ENCODE data around the gene ELFN2. TPM values are rescaled to one million over a fixed set of nuclear protein-coding genes. Genes with fewer than 3 reads are reported as not detected.

Gene ELFN2
- total RNA-seq, 1 donor, result under 0.01 TPM

DNA sequence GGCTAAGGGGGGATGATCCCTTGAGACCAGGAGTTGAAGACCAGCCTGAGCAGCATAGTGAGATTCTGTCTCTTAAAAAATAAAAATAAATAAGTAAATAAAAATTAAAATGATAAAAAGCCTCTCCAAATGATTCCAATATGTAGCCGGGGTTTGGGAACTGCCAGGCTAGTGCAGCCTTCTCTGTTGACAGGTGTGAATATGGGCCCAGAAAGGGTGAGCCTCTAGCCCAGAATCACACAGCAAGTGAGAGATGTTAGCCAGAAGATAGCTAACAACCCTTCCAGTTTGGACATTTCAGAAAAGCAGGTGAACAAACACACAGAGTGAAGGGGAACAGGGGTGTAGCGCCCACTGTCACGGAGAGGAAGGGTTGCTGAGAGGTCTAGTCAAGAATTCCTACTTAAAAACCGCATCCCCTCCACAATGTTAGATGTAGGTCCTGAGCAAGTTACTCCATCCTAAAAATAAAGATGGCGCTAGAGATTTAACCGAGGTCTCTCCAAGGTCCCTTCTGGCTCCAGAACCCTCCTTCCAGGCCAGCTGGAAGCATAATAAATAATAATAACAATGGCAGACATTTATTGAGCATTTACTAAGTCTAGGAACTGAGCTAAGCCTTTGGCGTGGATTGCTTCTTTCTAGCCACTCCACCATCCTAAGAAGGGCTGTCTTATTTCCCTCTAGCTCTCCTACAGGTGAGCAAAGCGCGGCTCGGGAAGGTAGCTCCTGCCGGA, 93.4 kb downstream of the ELFN2 start:
- Histone ChIP-seq H4K20me1 (ENCODE audit: insufficient read depth, low read length) (peaks cover 3% of the 10 kb centered on the region), H3K4me1 (ENCODE audit: insufficient read depth, low read length) (peaks cover 30% of the 10 kb centered on the region), H3K27ac (ENCODE audit: low read depth, low read length) (no peak overlapping the region), H3K27me3 (ENCODE audit: insufficient read depth, low read length) (peaks cover 44% of the 10 kb centered on the region), H3K79me2 (ENCODE audit: insufficient read depth, low read length) (no peaks in the 10 kb centered on the region), H3K4me2 (ENCODE audit: insufficient read depth, low read length) (no peak overlapping the region), H2AFZ (ENCODE audit: low read length) (no peak overlapping the region), H3K4me3 (ENCODE audit: insufficient read depth, low read length) (no peak overlapping the region), H3K36me3 (ENCODE audit: insufficient read depth, low read length) (no peaks in the 10 kb centered on the region), H3K9me3 (ENCODE audit: low read depth, low read length) (no peaks in the 10 kb centered on the region)
- DNase-seq (ENCODE audit: insufficient read length, low spot score, missing footprints), result peak; percentile 79
- TF ChIP-seq, protein P1, sequence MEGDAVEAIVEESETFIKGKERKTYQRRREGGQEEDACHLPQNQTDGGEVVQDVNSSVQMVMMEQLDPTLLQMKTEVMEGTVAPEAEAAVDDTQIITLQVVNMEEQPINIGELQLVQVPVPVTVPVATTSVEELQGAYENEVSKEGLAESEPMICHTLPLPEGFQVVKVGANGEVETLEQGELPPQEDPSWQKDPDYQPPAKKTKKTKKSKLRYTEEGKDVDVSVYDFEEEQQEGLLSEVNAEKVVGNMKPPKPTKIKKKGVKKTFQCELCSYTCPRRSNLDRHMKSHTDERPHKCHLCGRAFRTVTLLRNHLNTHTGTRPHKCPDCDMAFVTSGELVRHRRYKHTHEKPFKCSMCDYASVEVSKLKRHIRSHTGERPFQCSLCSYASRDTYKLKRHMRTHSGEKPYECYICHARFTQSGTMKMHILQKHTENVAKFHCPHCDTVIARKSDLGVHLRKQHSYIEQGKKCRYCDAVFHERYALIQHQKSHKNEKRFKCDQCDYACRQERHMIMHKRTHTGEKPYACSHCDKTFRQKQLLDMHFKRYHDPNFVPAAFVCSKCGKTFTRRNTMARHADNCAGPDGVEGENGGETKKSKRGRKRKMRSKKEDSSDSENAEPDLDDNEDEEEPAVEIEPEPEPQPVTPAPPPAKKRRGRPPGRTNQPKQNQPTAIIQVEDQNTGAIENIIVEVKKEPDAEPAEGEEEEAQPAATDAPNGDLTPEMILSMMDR (IDR thresholded peaks at IDR 0.05; ENCODE audit: extremely low read depth, low read depth, low read length), result no peak

DNA sequence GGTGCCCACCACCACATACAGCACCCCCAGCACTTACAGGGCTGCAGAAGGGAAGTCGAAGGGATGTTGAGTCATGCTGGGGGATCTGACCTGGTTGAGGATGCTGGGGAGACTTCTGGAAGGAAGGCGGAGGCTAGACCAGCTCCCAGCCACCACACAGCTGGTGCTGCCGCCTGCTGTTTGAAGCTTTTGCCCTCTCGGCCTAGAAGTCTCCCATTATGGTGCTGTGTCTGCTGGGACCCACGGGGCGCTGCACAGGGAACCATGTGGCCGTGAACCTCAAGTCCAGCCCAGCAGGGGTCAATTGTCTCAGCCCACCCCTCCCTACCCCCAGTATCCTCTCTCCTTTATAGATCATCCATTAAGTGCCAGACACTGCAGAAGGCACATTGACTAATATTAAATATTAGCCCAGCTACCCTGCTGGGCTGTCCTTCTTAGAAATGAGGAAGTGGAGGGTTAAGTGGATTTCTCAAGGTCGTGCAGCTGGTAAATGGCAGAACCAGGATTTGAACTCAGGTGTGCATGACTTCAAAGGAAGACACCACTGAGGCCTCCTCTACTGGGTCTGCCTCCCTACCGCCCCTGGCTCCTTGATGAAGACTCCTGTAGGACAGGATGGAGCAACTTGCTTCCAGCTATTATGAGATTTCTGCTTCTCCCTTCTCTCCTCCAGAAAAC, 95.3 kb downstream of the ELFN2 start:
- Histone ChIP-seq H3K27me3 (ENCODE audit: insufficient read depth, low read length) (peaks cover 44% of the 10 kb centered on the region), H3K4me2 (ENCODE audit: insufficient read depth, low read length) (no peak overlapping the region), H3K79me2 (ENCODE audit: insufficient read depth, low read length) (no peaks in the 10 kb centered on the region), H3K4me3 (ENCODE audit: insufficient read depth, low read length) (no peak overlapping the region), H3K27ac (ENCODE audit: low read depth, low read length) (no peak overlapping the region), H4K20me1 (ENCODE audit: insufficient read depth, low read length) (peaks cover 3% of the 10 kb centered on the region), H2AFZ (ENCODE audit: low read length) (no peak overlapping the region), H3K36me3 (ENCODE audit: insufficient read depth, low read length) (no peaks in the 10 kb centered on the region), H3K4me1 (ENCODE audit: insufficient read depth, low read length) (peaks cover 35% of the 10 kb centered on the region), H3K9me3 (ENCODE audit: low read depth, low read length) (no peaks in the 10 kb centered on the region)
- TF ChIP-seq, protein P1 (IDR thresholded peaks at IDR 0.05; ENCODE audit: extremely low read depth, low read depth, low read length), result no peak
- peak; percentile 77 for DNase-seq (ENCODE audit: insufficient read length, low spot score, missing footprints)

DNA sequence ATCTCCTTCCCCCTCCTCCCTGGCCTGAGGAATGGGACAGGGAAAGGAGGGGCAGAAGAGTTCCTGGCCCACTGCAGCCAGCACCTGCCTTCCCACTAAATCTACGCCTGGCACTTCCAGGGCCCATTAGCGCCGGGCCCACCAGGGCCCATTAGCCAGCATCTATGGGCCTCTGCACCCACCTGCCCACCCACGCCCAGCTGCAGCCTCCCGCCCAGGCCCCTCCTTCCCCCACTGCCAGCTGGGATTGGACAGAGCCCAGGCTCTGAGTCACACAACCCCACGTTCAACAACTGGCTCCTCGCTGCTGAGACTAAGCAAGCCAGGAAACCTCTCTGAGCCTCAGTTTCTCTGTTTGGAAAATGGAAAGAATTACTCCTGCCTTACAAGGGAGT, 96.2 kb downstream of the ELFN2 start:
- Histone ChIP-seq H3K4me2 (ENCODE audit: insufficient read depth, low read length) (no peak overlapping the region), H3K79me2 (ENCODE audit: insufficient read depth, low read length) (no peaks in the 10 kb centered on the region), H3K27me3 (ENCODE audit: insufficient read depth, low read length) (peaks cover 45% of the 10 kb centered on the region), H3K4me3 (ENCODE audit: insufficient read depth, low read length) (no peak overlapping the region), H3K4me1 (ENCODE audit: insufficient read depth, low read length) (peaks cover 32% of the 10 kb centered on the region), H3K36me3 (ENCODE audit: insufficient read depth, low read length) (no peaks in the 10 kb centered on the region), H4K20me1 (ENCODE audit: insufficient read depth, low read length) (no peaks in the 10 kb centered on the region), H3K9me3 (ENCODE audit: low read depth, low read length) (no peaks in the 10 kb centered on the region), H2AFZ (ENCODE audit: low read length) (no peak overlapping the region), H3K27ac (ENCODE audit: low read depth, low read length) (no peak overlapping the region)
- DNase-seq (ENCODE audit: insufficient read length, low spot score, missing footprints), result peak; percentile 99
- TF ChIP-seq, protein P1 (IDR thresholded peaks at IDR 0.05; ENCODE audit: extremely low read depth, low read depth, low read length), result no peak
